Testis (tissue), 3 donors: Measurements from ENCODE around the gene ANKRA2. TPM values are rescaled to one million over a fixed set of nuclear protein-coding genes. Genes with fewer than 3 reads are reported as not detected.

Experiments used
- DNase-seq: peaks from one replicate; pipeline ENCODE4 v3.0.0-alpha.2; 2019
- H3K27ac ChIP-seq, 2 donors: fragments of 200-600 bp; sonication (generic); one replicate each; pipeline ENCODE4 v1.5.1; 2019
- H3K27me3 ChIP-seq: fragments of 200-600 bp; sonication (generic); one replicate; pipeline ENCODE4 v1.5.1; 2019
- H3K36me3 ChIP-seq: fragments of 200-600 bp; sonication (generic); one replicate; pipeline ENCODE4 v1.5.1; 2017; ENCODE audit warnings: low read depth; ENCODE audit errors: missing control alignments
- H3K4me1 ChIP-seq: fragments of 200-600 bp; sonication (generic); one replicate; pipeline ENCODE4 v1.5.1; 2019
- H3K4me3 ChIP-seq, 2 donors: fragments of 200-600 bp; sonication (generic); one replicate each; pipeline ENCODE4 v1.5.1; 2017 to 2019
- H3K9me3 ChIP-seq: fragments of 200-600 bp; sonication (generic); one replicate; pipeline ENCODE4 v1.5.1; 2017
- CTCF ChIP-seq, 3 experiments: fragments of 450-650 bp in 2 of 3; fragments of 200-600 bp in 1 of 3; sonication (generic) in 1 of 3; IDR thresholded peaks; one replicate each; pipeline ENCODE4 v1.5.1; 2016 to 2019; ENCODE audit warnings: antibody characterized with exemption in 3 of 3, mild to moderate bottlenecking in 2 of 3, moderate library complexity in 1 of 3
- POLR2A ChIP-seq: fragments of 450-650 bp; IDR thresholded peaks from one replicate; pipeline ENCODE4 v1.6.1; 2017; ENCODE audit warnings: antibody characterized with exemption, mild to moderate bottlenecking, moderate library complexity
- WGBS, 2 donors: methylation state at CpG; one replicate each; pipeline ENCODE4 v1.1.5; 2018; 5-methylcytosine and 5-hydroxymethylcytosine counted together
- intact Hi-C: fragments of 100-400 bp; cut with DNase I; formaldehyde crosslinking; loops from one replicate; pipeline ENCODE4 v1.15.1; 2023; ENCODE audit warnings: low total_unique reads
- polyA plus RNA-seq: library from polyadenylated mRNA; stranded (reverse); fragments of 350-450 nt; fragmentation: Illumina TruSeq; extraction: RNeasy Lipid Tissue Mini Kit (QIAGEN cat#74804); gene quantifications from one replicate; pipeline ENCODE4 v1.2.3, GENCODE V29; 2014; ENCODE audit warnings: low read depth, low replicate concordance; ENCODE audit not compliant: insufficient read depth
- total RNA-seq, 2 donors: library from RNA; depleted of rRNA; stranded (reverse); fragments of >200 nt; gene quantifications; one replicate each; pipeline ENCODE4 v1.2.3, GENCODE V29; 2016

The ANKRA2 gene
- total and polyA plus RNA-seq, 3 donors from 2014 or later, result 20.3 to 34.7 (median 33.6) TPM

GRCh38 chr5:73525606-73526203 lies 39.7 kb downstream of the ANKRA2 start:
- TF ChIP-seq POLR2A, result no peak
- no peak for TF ChIP-seq CTCF (IDR thresholded peaks at IDR 0.05)
- no peaks in the 10 kb centered on the region for H3K36me3 ChIP-seq
- no peak for DNase-seq
- H3K27ac ChIP-seq, result no peak overlapping the region
- 73 to 89% methylated on average over 3 of the region's 3 CpGs for WGBS, 2 donors
- no peak overlapping the region for H3K4me3 ChIP-seq
- no peaks in the 10 kb centered on the region for H3K27me3 ChIP-seq
- no peaks in the 10 kb centered on the region for H3K9me3 ChIP-seq
- H3K4me1 ChIP-seq, result no peaks in the 10 kb centered on the region
- intact Hi-C loops, result no loop called here

DNA sequence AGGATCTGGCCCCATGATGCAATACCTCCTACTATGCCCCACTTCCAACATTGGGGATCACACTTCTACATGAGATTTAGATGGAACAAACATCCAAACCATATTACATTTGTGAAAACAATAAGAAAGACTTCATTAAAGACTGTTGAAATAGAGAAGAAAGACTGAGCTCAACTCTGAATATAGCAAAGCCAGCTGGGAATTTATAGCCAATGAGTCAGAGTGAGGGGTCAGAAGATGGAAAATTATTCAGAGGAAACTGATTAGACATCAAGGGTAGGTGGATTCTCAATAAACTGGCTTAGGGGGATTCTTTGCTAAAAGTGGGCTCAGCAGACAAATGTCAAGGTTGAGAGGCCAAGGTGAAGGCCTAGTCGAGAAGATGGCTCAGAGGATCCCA lies 41.6 kb downstream of the ANKRA2 start:
- intact Hi-C loops, result no loop called here
- H3K4me1 ChIP-seq, result no peaks in the 10 kb centered on the region
- 57 to 75% methylated on average over 1 of the region's 1 CpG for WGBS, 2 donors
- no peak overlapping the region for H3K27ac ChIP-seq
- H3K4me3 ChIP-seq, result no peak overlapping the region
- H3K9me3 ChIP-seq, result no peaks in the 10 kb centered on the region
- no peak for TF ChIP-seq POLR2A
- no peak for TF ChIP-seq CTCF (IDR thresholded peaks at IDR 0.05)
- no peaks in the 10 kb centered on the region for H3K36me3 ChIP-seq
- no peak for DNase-seq
- H3K27me3 ChIP-seq, result no peaks in the 10 kb centered on the region

DNA sequence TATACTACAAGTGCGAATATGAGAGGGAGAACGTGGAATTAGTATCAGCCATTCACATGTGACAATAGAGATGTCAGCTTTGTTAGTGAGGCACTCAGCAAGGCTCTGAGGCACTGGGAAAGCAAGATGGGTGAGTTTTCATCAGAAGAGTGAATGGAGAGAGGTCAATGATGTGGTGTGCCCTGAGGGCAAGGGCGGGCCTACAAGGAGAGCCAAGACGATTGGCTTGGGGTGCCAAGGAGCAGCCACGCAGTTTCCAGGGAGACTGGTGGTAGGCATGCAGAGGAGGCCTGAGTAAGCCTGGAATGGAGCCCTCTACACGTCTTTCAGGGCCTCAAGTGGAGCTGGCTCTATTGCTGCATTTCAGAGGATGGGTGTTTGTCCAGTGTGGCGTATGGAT lies 42.5 kb downstream of the ANKRA2 start:
- intact Hi-C loops, result no loop called here

GRCh38 chr5:73519531-73520283 lies 45.7 kb downstream of the ANKRA2 start:
- no peaks in the 10 kb centered on the region for H3K27me3 ChIP-seq
- WGBS, 2 donors, result 17 to 22% methylated on average over 14 to 16 of the region's 16 CpGs
- no peaks in the 10 kb centered on the region for H3K36me3 ChIP-seq
- no peak overlapping the region for H3K27ac ChIP-seq
- DNase-seq, result peak; percentile 81
- H3K9me3 ChIP-seq, result no peaks in the 10 kb centered on the region
- TF ChIP-seq POLR2A, result no peak
- TF ChIP-seq CTCF (IDR thresholded peaks at IDR 0.05), result peak in 2 of 3 experiments; percentile 61 to 64
- intact Hi-C loops, result no loop called here
- H3K4me1 ChIP-seq, result no peaks in the 10 kb centered on the region
- no peak overlapping the region for H3K4me3 ChIP-seq

More for the DNA sequence above, 42.5 kb downstream of the ANKRA2 start:
- Histone ChIP-seq H3K27me3 (no peaks in the 10 kb centered on the region), H3K4me3 (no peak overlapping the region), H3K27ac (no peak overlapping the region), H3K36me3 (no peaks in the 10 kb centered on the region), H3K9me3 (no peaks in the 10 kb centered on the region), H3K4me1 (no peaks in the 10 kb centered on the region)
- DNase-seq, result no peak
- WGBS, 2 donors, result 88 to 94% methylated on average over 7 of the region's 7 CpGs
- TF ChIP-seq POLR2A (no peak), CTCF (IDR thresholded peaks at IDR 0.05) (no peak)
